Neural progenitor cell (in vitro differentiated cells): ENCODE results near the gene DNER.

Source experiments
- CTCF ChIP-seq: fragments of 200-600 bp; sonication (generic); IDR thresholded peaks from 2 replicates; pipeline ENCODE4 v1.5.1; 2017; ENCODE audit warnings: antibody characterized with exemption, mild to moderate bottlenecking
- EZH2 ChIP-seq: fragments of 200-600 bp; sonication (generic); IDR thresholded peaks from 2 replicates; pipeline ENCODE4 v1.6.1; 2017; ENCODE audit warnings: antibody characterized with exemption, mild to moderate bottlenecking, moderate library complexity

GRCh38 chr2:229488232-229488631, 226.1 kb downstream of the DNER start:
- TF ChIP-seq CTCF (no peak), EZH2 (no peak)
